GM23338 (cell line): ENCODE measurements around the gene MYOT. TPM values are rescaled to one million over a fixed set of nuclear protein-coding genes. Genes with fewer than 3 reads are reported as not detected.

Experiments used
- ATAC-seq: fragments of 200-7000 bp; cut with Tn5 transposase; 3 replicates; pipeline ENCODE4 v1.9.1; 2020
- DNase-seq: peaks from one replicate; pipeline ENCODE4 v3.0.0-alpha.2; 2015; ENCODE audit warnings: low spot score
- H2AFZ ChIP-seq: fragments of 200-600 bp; sonication (generic); 2 replicates; pipeline ENCODE4 v1.8.0; 2016; ENCODE audit warnings: antibody characterized with exemption, mild to moderate bottlenecking, moderate library complexity
- H3F3A ChIP-seq: fragments of 200-600 bp; sonication (generic); replicated peaks from 2 replicates; pipeline ENCODE4 v1.8.0; 2017; ENCODE audit warnings: antibody characterized with exemption, mixed run types, low read depth
- H3K27ac ChIP-seq: fragments of 200-600 bp; sonication (generic); 2 replicates; pipeline ENCODE4 v1.6.1; 2016; ENCODE audit warnings: low read depth
- H3K27me3 ChIP-seq: fragments of 200-600 bp; sonication (generic); 2 replicates; pipeline ENCODE4 v1.8.0; 2016; ENCODE audit warnings: mild to moderate bottlenecking, mixed run types, moderate library complexity; ENCODE audit not compliant: insufficient read depth
- H3K36me3 ChIP-seq: fragments of 200-600 bp; sonication (generic); 2 replicates; pipeline ENCODE4 v1.8.0; 2016; ENCODE audit warnings: mild to moderate bottlenecking; ENCODE audit not compliant: insufficient read depth
- H3K4me1 ChIP-seq: fragments of 200-600 bp; sonication (generic); 2 replicates; pipeline ENCODE4 v1.8.0; 2016; ENCODE audit warnings: mild to moderate bottlenecking, moderate library complexity; ENCODE audit not compliant: insufficient read depth
- H3K4me2 ChIP-seq: fragments of 200-600 bp; sonication (generic); 2 replicates; pipeline ENCODE4 v1.7.1; 2017; ENCODE audit warnings: mixed run types
- H3K4me3 ChIP-seq: fragments of 200-600 bp; sonication (generic); 2 replicates; pipeline ENCODE4 v1.6.1; 2016; ENCODE audit warnings: mixed run types
- H3K79me2 ChIP-seq: fragments of 200-600 bp; sonication (generic); replicated peaks from 2 replicates; pipeline ENCODE4 v1.8.0; 2017; ENCODE audit warnings: mild to moderate bottlenecking; ENCODE audit not compliant: insufficient read depth
- H3K9me2 ChIP-seq: fragments of 200-600 bp; sonication (generic); 2 replicates; pipeline ENCODE4 v1.8.0; 2017; ENCODE audit not compliant: insufficient read depth
- H4K20me1 ChIP-seq: fragments of 200-600 bp; sonication (generic); replicated peaks from 2 replicates; pipeline ENCODE4 v1.8.0; 2017; ENCODE audit warnings: mild to moderate bottlenecking; ENCODE audit not compliant: insufficient read depth
- H3K27ac Mint-ChIP-seq: 2 replicates; pipeline ENCODE4 v1.8.0; 2020; ENCODE audit warnings: inconsistent platforms, mild to moderate bottlenecking, moderate library complexity, mixed read lengths
- H3K27me3 Mint-ChIP-seq: 3 replicates; pipeline ENCODE4 v1.8.0; 2022; ENCODE audit warnings: low read depth, mild to moderate bottlenecking, moderate library complexity, mixed read lengths, inconsistent platforms; ENCODE audit not compliant: insufficient read depth, poor library complexity
- H3K36me3 Mint-ChIP-seq: 3 replicates; pipeline ENCODE4 v1.8.0; 2021; ENCODE audit warnings: low read depth, mild to moderate bottlenecking, inconsistent platforms, moderate library complexity, mixed read lengths
- H3K4me1 Mint-ChIP-seq: 3 replicates; pipeline ENCODE4 v1.8.0; 2020; ENCODE audit warnings: mild to moderate bottlenecking, inconsistent platforms, mixed read lengths
- H3K4me3 Mint-ChIP-seq: 3 replicates; pipeline ENCODE4 v1.8.0; 2021; ENCODE audit warnings: moderate library complexity, mild to moderate bottlenecking, inconsistent platforms, mixed read lengths
- H3K9me3 Mint-ChIP-seq: 3 replicates; pipeline ENCODE4 v1.8.0; 2020; ENCODE audit warnings: moderate library complexity, mild to moderate bottlenecking, inconsistent platforms, mixed read lengths
- EZH2phosphoT487 ChIP-seq: fragments of 200-600 bp; sonication (generic); IDR thresholded peaks from one replicate; pipeline ENCODE4 v1.8.1; 2018; ENCODE audit warnings: antibody characterized with exemption; ENCODE audit not compliant: unreplicated experiment
- JUNB ChIP-seq: IDR thresholded peaks from one replicate; pipeline ENCODE4 v1.6.1; 2016; ENCODE audit warnings: antibody characterized with exemption; ENCODE audit not compliant: unreplicated experiment
- NANOG ChIP-seq: IDR thresholded peaks from 2 replicates; pipeline ENCODE4 v1.6.1; 2016; ENCODE audit warnings: antibody characterized with exemption, borderline replicate concordance
- POLR2AphosphoS5 ChIP-seq: IDR thresholded peaks from 2 replicates; pipeline ENCODE4 v1.6.1; 2016; ENCODE audit warnings: antibody characterized with exemption, low read depth
- STAT1 ChIP-seq: IDR thresholded peaks from one replicate; pipeline ENCODE4 v1.6.1; 2016; ENCODE audit warnings: antibody characterized with exemption; ENCODE audit not compliant: unreplicated experiment
- polyA plus RNA-seq: library from polyadenylated mRNA; unstranded; fragments of >200 nt; fragmentation: Nextera tagmentation; extraction: Ambion mirVana; gene quantifications from 2 replicates; pipeline ENCODE4 v1.2.1, GENCODE V29; 2016
- total RNA-seq: library from RNA; depleted of rRNA; stranded (reverse); fragments of >200 nt; shearing (Covaris generic); gene quantifications from 2 replicates; pipeline ENCODE4 v1.2.3, GENCODE V29; 2014
- TF ChIP-seq, protein P1 (sequence below): fragments of 250-450 bp; sonication (Bioruptor Pico); IDR thresholded peaks from 2 replicates; pipeline ENCODE4 v1.5.0; 2020; ENCODE audit warnings: mild to moderate bottlenecking, moderate library complexity
- TF ChIP-seq, protein P2 (sequence below): IDR thresholded peaks from one replicate; pipeline ENCODE4 v1.6.1; 2018; ENCODE audit warnings: antibody characterized with exemption; ENCODE audit not compliant: unreplicated experiment

The MYOT gene
- total and polyA plus RNA-seq, 2 experiments from 2014 or later: 0.58 TPM; not detected in 1

DNA sequence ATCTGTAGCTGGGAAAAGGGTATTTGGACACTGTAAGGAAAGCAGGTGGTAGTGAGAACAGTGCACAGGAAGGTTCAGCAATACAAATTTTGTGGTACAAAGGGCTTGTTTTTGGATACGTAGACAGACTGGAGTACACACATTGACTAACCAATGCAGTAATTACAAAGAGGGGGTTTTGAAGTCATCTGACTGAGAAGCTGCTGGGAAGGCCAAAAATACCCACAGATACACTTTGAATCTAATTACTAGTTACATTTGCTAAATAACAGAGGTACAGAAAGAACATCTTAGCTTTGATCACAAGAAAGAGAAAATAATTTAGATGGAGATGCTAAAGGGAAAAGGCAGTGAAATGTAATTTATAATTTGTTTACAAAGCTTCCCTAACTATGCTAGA lies 67.5 kb downstream of the MYOT start (continued):
- TF ChIP-seq, protein P1, sequence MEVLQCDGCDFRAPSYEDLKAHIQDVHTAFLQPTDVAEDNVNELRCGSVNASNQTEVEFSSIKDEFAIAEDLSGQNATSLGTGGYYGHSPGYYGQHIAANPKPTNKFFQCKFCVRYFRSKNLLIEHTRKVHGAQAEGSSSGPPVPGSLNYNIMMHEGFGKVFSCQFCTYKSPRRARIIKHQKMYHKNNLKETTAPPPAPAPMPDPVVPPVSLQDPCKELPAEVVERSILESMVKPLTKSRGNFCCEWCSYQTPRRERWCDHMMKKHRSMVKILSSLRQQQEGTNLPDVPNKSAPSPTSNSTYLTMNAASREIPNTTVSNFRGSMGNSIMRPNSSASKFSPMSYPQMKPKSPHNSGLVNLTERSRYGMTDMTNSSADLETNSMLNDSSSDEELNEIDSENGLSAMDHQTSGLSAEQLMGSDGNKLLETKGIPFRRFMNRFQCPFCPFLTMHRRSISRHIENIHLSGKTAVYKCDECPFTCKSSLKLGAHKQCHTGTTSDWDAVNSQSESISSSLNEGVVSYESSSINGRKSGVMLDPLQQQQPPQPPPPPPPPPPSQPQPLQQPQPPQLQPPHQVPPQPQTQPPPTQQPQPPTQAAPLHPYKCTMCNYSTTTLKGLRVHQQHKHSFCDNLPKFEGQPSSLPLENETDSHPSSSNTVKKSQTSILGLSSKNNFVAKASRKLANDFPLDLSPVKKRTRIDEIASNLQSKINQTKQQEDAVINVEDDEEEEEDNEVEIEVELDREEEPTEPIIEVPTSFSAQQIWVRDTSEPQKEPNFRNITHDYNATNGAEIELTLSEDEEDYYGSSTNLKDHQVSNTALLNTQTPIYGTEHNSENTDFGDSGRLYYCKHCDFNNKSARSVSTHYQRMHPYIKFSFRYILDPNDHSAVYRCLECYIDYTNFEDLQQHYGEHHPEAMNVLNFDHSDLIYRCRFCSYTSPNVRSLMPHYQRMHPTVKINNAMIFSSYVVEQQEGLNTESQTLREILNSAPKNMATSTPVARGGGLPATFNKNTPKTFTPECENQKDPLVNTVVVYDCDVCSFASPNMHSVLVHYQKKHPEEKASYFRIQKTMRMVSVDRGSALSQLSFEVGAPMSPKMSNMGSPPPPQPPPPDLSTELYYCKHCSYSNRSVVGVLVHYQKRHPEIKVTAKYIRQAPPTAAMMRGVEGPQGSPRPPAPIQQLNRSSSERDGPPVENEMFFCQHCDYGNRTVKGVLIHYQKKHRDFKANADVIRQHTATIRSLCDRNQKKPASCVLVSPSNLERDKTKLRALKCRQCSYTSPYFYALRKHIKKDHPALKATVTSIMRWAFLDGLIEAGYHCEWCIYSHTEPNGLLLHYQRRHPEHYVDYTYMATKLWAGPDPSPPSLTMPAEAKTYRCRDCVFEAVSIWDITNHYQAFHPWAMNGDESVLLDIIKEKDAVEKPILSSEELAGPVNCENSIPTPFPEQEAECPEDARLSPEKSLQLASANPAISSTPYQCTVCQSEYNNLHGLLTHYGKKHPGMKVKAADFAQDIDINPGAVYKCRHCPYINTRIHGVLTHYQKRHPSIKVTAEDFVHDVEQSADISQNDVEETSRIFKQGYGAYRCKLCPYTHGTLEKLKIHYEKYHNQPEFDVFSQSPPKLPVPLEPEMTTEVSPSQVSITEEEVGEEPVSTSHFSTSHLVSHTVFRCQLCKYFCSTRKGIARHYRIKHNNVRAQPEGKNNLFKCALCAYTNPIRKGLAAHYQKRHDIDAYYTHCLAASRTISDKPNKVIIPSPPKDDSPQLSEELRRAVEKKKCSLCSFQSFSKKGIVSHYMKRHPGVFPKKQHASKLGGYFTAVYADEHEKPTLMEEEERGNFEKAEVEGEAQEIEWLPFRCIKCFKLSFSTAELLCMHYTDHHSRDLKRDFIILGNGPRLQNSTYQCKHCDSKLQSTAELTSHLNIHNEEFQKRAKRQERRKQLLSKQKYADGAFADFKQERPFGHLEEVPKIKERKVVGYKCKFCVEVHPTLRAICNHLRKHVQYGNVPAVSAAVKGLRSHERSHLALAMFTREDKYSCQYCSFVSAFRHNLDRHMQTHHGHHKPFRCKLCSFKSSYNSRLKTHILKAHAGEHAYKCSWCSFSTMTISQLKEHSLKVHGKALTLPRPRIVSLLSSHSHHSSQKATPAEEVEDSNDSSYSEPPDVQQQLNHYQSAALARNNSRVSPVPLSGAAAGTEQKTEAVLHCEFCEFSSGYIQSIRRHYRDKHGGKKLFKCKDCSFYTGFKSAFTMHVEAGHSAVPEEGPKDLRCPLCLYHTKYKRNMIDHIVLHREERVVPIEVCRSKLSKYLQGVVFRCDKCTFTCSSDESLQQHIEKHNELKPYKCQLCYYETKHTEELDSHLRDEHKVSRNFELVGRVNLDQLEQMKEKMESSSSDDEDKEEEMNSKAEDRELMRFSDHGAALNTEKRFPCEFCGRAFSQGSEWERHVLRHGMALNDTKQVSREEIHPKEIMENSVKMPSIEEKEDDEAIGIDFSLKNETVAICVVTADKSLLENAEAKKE: no peak
- no peak for TF ChIP-seq JUNB
- TF ChIP-seq POLR2AphosphoS5: no peak
- TF ChIP-seq EZH2phosphoT487: no peak
- TF ChIP-seq STAT1: no peak

DNA sequence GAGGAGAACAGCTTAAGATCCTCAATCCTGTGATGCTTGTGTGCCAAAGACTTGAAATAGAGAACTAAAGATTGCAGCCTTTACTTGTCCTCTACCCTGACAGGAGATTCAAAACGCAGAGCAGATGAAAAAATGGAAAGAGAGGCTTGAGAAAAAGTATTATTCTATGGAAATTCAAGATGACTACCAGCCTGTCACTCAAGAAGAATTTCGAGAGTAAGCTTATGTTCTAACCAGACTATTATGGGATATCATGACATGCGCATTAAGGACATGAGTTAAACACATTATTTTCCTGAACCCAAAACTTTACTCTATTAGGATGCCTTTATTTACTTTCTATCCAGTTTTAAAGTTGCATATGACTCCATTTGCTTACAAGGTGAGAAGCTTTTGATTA lies 68.0 kb downstream of the MYOT start:
- H3K27me3 Mint-ChIP-seq: peaks cover 3% of the 10 kb centered on the region
- H3K4me1 Mint-ChIP-seq: no peaks in the 10 kb centered on the region
- DNase-seq (no peak), ATAC-seq (no peak)
- H3K79me2 ChIP-seq: no peaks in the 10 kb centered on the region
- H3K36me3 ChIP-seq: peaks cover 13% of the 10 kb centered on the region; the same call in 1 of the 2 replicates
- H3F3A ChIP-seq: no peaks in the 10 kb centered on the region
- no peak overlapping the region for H3K4me3 Mint-ChIP-seq
- no peaks in the 10 kb centered on the region for H4K20me1 ChIP-seq
- no peak overlapping the region for H3K27ac Mint-ChIP-seq
- peaks cover 23% of the 10 kb centered on the region; the same call in 2 of the 3 replicates for H3K36me3 Mint-ChIP-seq
- no peaks in the 10 kb centered on the region for H3K27me3 ChIP-seq
- H3K4me3 ChIP-seq: no peak overlapping the region
- no peak overlapping the region for H3K27ac ChIP-seq
- H3K4me1 ChIP-seq: no peaks in the 10 kb centered on the region
- no peak overlapping the region for H3K4me2 ChIP-seq
- no peaks in the 10 kb centered on the region for H3K9me2 ChIP-seq
- no peaks in the 10 kb centered on the region for H3K9me3 Mint-ChIP-seq
- H2AFZ ChIP-seq: no peak overlapping the region
- TF ChIP-seq, protein P2, sequence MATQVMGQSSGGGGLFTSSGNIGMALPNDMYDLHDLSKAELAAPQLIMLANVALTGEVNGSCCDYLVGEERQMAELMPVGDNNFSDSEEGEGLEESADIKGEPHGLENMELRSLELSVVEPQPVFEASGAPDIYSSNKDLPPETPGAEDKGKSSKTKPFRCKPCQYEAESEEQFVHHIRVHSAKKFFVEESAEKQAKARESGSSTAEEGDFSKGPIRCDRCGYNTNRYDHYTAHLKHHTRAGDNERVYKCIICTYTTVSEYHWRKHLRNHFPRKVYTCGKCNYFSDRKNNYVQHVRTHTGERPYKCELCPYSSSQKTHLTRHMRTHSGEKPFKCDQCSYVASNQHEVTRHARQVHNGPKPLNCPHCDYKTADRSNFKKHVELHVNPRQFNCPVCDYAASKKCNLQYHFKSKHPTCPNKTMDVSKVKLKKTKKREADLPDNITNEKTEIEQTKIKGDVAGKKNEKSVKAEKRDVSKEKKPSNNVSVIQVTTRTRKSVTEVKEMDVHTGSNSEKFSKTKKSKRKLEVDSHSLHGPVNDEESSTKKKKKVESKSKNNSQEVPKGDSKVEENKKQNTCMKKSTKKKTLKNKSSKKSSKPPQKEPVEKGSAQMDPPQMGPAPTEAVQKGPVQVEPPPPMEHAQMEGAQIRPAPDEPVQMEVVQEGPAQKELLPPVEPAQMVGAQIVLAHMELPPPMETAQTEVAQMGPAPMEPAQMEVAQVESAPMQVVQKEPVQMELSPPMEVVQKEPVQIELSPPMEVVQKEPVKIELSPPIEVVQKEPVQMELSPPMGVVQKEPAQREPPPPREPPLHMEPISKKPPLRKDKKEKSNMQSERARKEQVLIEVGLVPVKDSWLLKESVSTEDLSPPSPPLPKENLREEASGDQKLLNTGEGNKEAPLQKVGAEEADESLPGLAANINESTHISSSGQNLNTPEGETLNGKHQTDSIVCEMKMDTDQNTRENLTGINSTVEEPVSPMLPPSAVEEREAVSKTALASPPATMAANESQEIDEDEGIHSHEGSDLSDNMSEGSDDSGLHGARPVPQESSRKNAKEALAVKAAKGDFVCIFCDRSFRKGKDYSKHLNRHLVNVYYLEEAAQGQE: no peak
- TF ChIP-seq POLR2AphosphoS5: no peak
- TF ChIP-seq NANOG: no peak
- TF ChIP-seq, protein P1: no peak
